K562 (cell line): ENCODE data around the gene MN1. TPM values are rescaled to one million over a fixed set of nuclear protein-coding genes. Genes with fewer than 3 reads are reported as not detected.

Source experiments
- ATAC-seq: fragments of 200-7000 bp; cut with Tn5 transposase; 3 replicates; pipeline ENCODE4 v1.9.1; 2020; ENCODE audit warnings: moderate library complexity
- BruUV-seq: library from RNA; stranded (reverse); fragments of 400-500 nt; replicated peaks from 2 replicates; lab custom pipeline; 2021; lab: Mats Ljungman, UMichigan
- CTCF ChIA-PET: fragments of 300-600 bp; formaldehyde crosslinking; extraction: SDS; loops from one replicate; lab custom pipeline; 2021; ENCODE audit warnings: low intra/inter-chr PET ratio; lab: Yijun Ruan, JAX
- POLR2A ChIA-PET: fragments of 300-600, 350-650 bp; sonication (Branson Sonifier 250); formaldehyde crosslinking; extraction: SDS; loops from one replicate; lab custom pipeline; 2021; ENCODE audit warnings: antibody characterized with exemption, inconsistent platforms; lab: Yijun Ruan, JAX
- DNase-seq, 4 experiments: peaks; one replicate each; pipeline versions ENCODE4 v3.0.0 to v3.0.0-alpha.2; 2011 to 2018; ENCODE audit warnings: low spot score in 3 of 4, mixed read lengths in 3 of 4; ENCODE audit errors: extremely low read depth in 1 of 4
- FAIRE-seq: peaks from 2 replicates; lab custom pipeline; 2011; peaks lifted over from hg19 to GRCh38; lab: Jason Lieb, UNC
- H2AFZ ChIP-seq: 2 replicates; pipeline ENCODE4 v1.6.0; 2011; ENCODE audit warnings: low read depth, low read length, control low read depth, inconsistent platforms
- H3K27ac ChIP-seq: fragments of 200-600 bp; 3 replicates; pipeline ENCODE4 v1.8.0; 2011; ENCODE audit warnings: low read depth, mild to moderate bottlenecking, control low read depth, inconsistent platforms, low read length, moderate library complexity, mixed read lengths; ENCODE audit errors: extremely low read depth
- H3K27me3 ChIP-seq, 2 experiments: fragments of 300-600 bp in 1 of 2; 2 replicates in 1 of 2; 3 replicates in 1 of 2; pipeline versions ENCODE4 v1.6.0 to v1.8.0; 2011; ENCODE audit warnings: inconsistent platforms in 2 of 2, low read length in 2 of 2, mild to moderate bottlenecking in 1 of 2, mixed read lengths in 1 of 2, moderate library complexity in 1 of 2; ENCODE audit not compliant: control insufficient read depth in 2 of 2, insufficient read depth in 2 of 2
- H3K36me3 ChIP-seq: fragments of 300-600 bp; 3 replicates; pipeline ENCODE4 v1.8.0; 2011; ENCODE audit warnings: mild to moderate bottlenecking, low read length, inconsistent platforms; ENCODE audit not compliant: control insufficient read depth, insufficient read depth
- H3K4me1 ChIP-seq, 2 experiments: fragments of 200-600 bp in 1 of 2; replicated peaks in 1 of 2; 2 replicates in 1 of 2; 3 replicates in 1 of 2; pipeline versions ENCODE4 v1.5.1 to v1.8.0; 2011; ENCODE audit warnings: inconsistent platforms in 2 of 2, low read length in 2 of 2, mild to moderate bottlenecking in 1 of 2, mixed read lengths in 1 of 2, moderate library complexity in 1 of 2; ENCODE audit not compliant: control insufficient read depth in 2 of 2, insufficient read depth in 2 of 2
- H3K4me2 ChIP-seq: 2 replicates; pipeline ENCODE4 v1.6.1; 2011; ENCODE audit warnings: low read length, control low read depth, inconsistent platforms, mixed read lengths; ENCODE audit not compliant: insufficient read depth
- H3K4me3 ChIP-seq: fragments of 200-600 bp; sonication (generic), shearing (Covaris generic); 2 replicates; pipeline ENCODE4 v1.5.1; 2016; ENCODE audit warnings: control low read depth, inconsistent platforms
- H3K79me2 ChIP-seq: fragments of 200-600 bp; 3 replicates; pipeline ENCODE4 v1.8.0; 2011; ENCODE audit warnings: low read length, inconsistent platforms; ENCODE audit not compliant: control insufficient read depth, insufficient read depth
- H3K9ac ChIP-seq, 2 experiments: 2 replicates each; pipeline versions ENCODE4 v1.6.0 to v1.6.1; 2011; ENCODE audit warnings: low read depth in 2 of 2, low read length in 2 of 2, control low read depth in 1 of 2, inconsistent platforms in 1 of 2, mild to moderate bottlenecking in 1 of 2, mixed read lengths in 1 of 2; ENCODE audit not compliant: insufficient read depth in 1 of 2
- H3K9me1 ChIP-seq: one replicate; pipeline ENCODE4 v1.6.0; 2011; ENCODE audit warnings: inconsistent platforms, mild to moderate bottlenecking, low read length, moderate library complexity; ENCODE audit not compliant: control insufficient read depth, insufficient read depth
- H3K9me3 ChIP-seq: replicated peaks from 2 replicates; pipeline ENCODE4 v1.5.1; 2011; ENCODE audit warnings: low read depth, low read length, inconsistent platforms; ENCODE audit not compliant: control insufficient read depth, insufficient read depth
- H4K20me1 ChIP-seq: replicated peaks from 2 replicates; pipeline ENCODE4 v1.6.1; 2011; ENCODE audit warnings: low read length, inconsistent platforms, mixed read lengths; ENCODE audit not compliant: control insufficient read depth, insufficient read depth
- BDP1 ChIP-seq: IDR thresholded peaks from 3 replicates; pipeline ENCODE4 v1.6.1; 2011; ENCODE audit not compliant: insufficient read length, insufficient read depth
- CCNT2 ChIP-seq: IDR thresholded peaks from 2 replicates; pipeline ENCODE4 v1.6.1; 2011; ENCODE audit warnings: borderline replicate concordance, low read depth, mild to moderate bottlenecking, moderate library complexity, mixed read lengths, low read length; ENCODE audit not compliant: insufficient read length; ENCODE audit errors: extremely low read depth
- ETS2 ChIP-seq: IDR thresholded peaks from 2 replicates; pipeline ENCODE4 v1.6.1; 2016; ENCODE audit warnings: borderline replicate concordance, missing genetic modification characterization, mild to moderate bottlenecking, moderate library complexity, missing compliant biosample characterization; ENCODE audit not compliant: poor library complexity, severe bottlenecking
- MBD2 ChIP-seq: sonication (generic); IDR thresholded peaks from 2 replicates; pipeline ENCODE4 v1.6.1; 2016; ENCODE audit warnings: low read depth, borderline replicate concordance
- PHF20 ChIP-seq: fragments of 450-650 bp; IDR thresholded peaks from 2 replicates; pipeline ENCODE4 v1.6.1; 2018; ENCODE audit not compliant: partially characterized antibody
- RBM34 ChIP-seq: fragments of 200-400 bp; formaldehyde crosslinking; IDR thresholded peaks from 2 replicates; pipeline ENCODE4 v1.6.1; 2018; ENCODE audit warnings: low read length, borderline replicate concordance; ENCODE audit not compliant: insufficient read depth
- ZNF224 ChIP-seq: sonication (generic); formaldehyde crosslinking; IDR thresholded peaks from 2 replicates; pipeline ENCODE4 v1.8.0; 2022; ENCODE audit warnings: mild to moderate bottlenecking, missing genetic modification reagents
- ZNF280A ChIP-seq: fragments of 450-650 bp; IDR thresholded peaks from 2 replicates; pipeline ENCODE4 v1.6.1; 2018; ENCODE audit warnings: mild to moderate bottlenecking, low read depth; ENCODE audit not compliant: partially characterized antibody
- WGBS: fragments of 100-300 bp; shearing (Covaris generic); methylation state at CpG from one replicate; pipeline ENCODE4 v1.1.6; 2016; ENCODE audit warnings: low coverage, mixed read lengths; ENCODE audit not compliant: insufficient coverage; ENCODE audit errors: missing lambda C conversion rate; 5-methylcytosine and 5-hydroxymethylcytosine counted together
- in situ Hi-C: fragments of 300-500 bp; cut with MboI; formaldehyde crosslinking; loops from 4 replicates; pipeline ENCODE4 v1.15.0; 2018; ENCODE audit warnings: inconsistent platforms, mixed read lengths
- intact Hi-C: fragments of 100-400 bp; cut with micrococcal nuclease; formaldehyde crosslinking; loops from 2 replicates; pipeline ENCODE4 v1.14.2; 2022
- polyA plus RNA-seq, 8 experiments: library from polyadenylated mRNA; depleted of rRNA in 4 of 8; stranded (reverse) in 5 of 8; unstranded in 3 of 8; fragments of >200 nt; fragmentation: Nextera tagmentation in 2 of 8; fragmentation: Illumina TruSeq in 1 of 8; extraction: Ambion mirVana in 2 of 8; extraction: Trizol in 1 of 8; gene quantifications; 2 replicates each; pipeline versions ENCODE4 v1.2.1 to v1.2.3, GENCODE V29; 2011 to 2014; ENCODE audit warnings: inconsistent platforms in 1 of 8, missing spikeins in 1 of 8
- total RNA-seq, 7 experiments: library from RNA; depleted of rRNA in 6 of 7; stranded (reverse); fragments of >200 nt in 6 of 7; fragmentation: Illumina TruSeq in 2 of 7; extraction: Trizol in 2 of 7; gene quantifications; 2 replicates each; pipeline versions ENCODE4 v1.2.1 to v1.2.3, GENCODE V29; 2011 to 2021; ENCODE audit warnings: low replicate concordance in 1 of 7

MN1 gene
- total and polyA plus RNA-seq, 9 of the 15 experiments (the other 6 are each of a cell fraction or from before 2014, with no cell fraction given): under 0.01 to 0.05 (median 0.03) TPM; not detected in 5

DNA sequence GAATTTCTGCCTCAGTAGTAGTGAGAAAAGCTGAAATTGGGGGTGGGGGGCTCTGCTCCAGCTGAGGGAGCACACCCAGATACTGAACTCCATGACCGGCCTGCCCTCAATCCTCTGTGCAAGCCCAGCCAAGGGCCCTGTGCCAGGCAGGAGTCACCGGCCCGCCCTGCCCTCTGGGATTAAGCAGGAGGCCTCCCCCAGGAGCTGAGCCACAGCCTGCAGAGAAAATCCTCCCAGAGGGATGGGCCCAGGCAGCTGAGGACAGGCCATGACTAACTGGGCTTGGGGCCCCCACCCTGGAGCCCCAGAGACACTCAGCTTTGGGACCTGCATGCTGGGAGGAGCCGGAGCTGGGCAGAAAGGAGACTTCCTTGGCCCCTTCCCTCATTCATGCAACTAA lies 48.8 kb downstream of the MN1 start:
- ATAC-seq (no peak), DNase-seq (no peak), FAIRE-seq (no peak)
- TF ChIP-seq ETS2 (tag) (no peak), PHF20 (no peak), RBM34 (no peak), ZNF224 (CRISPR knock-in tag) (no peak), CCNT2 (no peak), MBD2 (no peak), ZNF280A (no peak), BDP1 (no peak)
- no peaks in the 10 kb centered on the region for H3K79me2 ChIP-seq
- ChIA-PET POLR2A (interaction anchor here (0.5 to 0.6 kb wide), 2 partner anchors 120 to 127 kb away, joined by 3 read pairs; no protein-coding TSS in a partner anchor), CTCF (no interaction called here)
- H3K9me3 ChIP-seq: no peaks in the 10 kb centered on the region
- H3K4me3 ChIP-seq: no peak overlapping the region
- no peaks in the 10 kb centered on the region for H3K36me3 ChIP-seq
- intact Hi-C loops (no loop called here), in situ Hi-C loops (no loop called here)
- no TSS peak for BruUV-seq
- no peak overlapping the region for H3K9ac ChIP-seq
- peaks cover 0 to 3% of the 10 kb centered on the region in 2 experiments; a peak in 2 of 5 replicates for H3K4me1 ChIP-seq
- no peak overlapping the region for H3K4me2 ChIP-seq
- 0% methylated on average over 1 of the region's 4 CpGs for WGBS
- H4K20me1 ChIP-seq: 0 out of 2 replicates have a peak, but pooled peaks cover 2% of the 10 kb centered on the region
- peaks cover 4 to 37% of the 10 kb centered on the region in 2 experiments; a peak in 3 of 5 replicates for H3K27me3 ChIP-seq
- H3K27ac ChIP-seq: no peak overlapping the region
- H2AFZ ChIP-seq: no peak overlapping the region
- no peaks in the 10 kb centered on the region for H3K9me1 ChIP-seq
